SW480 (cell line): Measurements from ENCODE around the gene EPHA1.
"Not testable (repeated sequence)": the region's sequence is repeated elsewhere in the genome, so short reads cannot be mapped to it uniquely, and the experiment has no call there.

Source experiments
- DNase-seq: peaks from one replicate; pipeline ENCODE4 v3.0.0-alpha.2; 2016; ENCODE audit warnings: low spot score

The EPHA1 gene

GRCh38 chr7:143431109-143431508 is 22.5 kb upstream of the EPHA1 start:
- DNase-seq = no peak

- no peak for DNase-seq
These were observed 21.4 kb upstream of the EPHA1 start for GRCh38 chr7:143429770-143430698.

GRCh38 chr7:143426479-143427142 is 18.0 kb upstream of the EPHA1 start:
- no peak for DNase-seq

GRCh38 chr7:143424476-143424875 is 15.8 kb upstream of the EPHA1 start:
- not testable (repeated sequence) for DNase-seq

- DNase-seq = no peak
These were observed 13.4 kb upstream of the EPHA1 start for GRCh38 chr7:143422033-143422432.

GRCh38 chr7:143420624-143421023 is 12.0 kb upstream of the EPHA1 start:
- DNase-seq = not testable (repeated sequence)

GRCh38 chr7:143419880-143420279 is 11.2 kb upstream of the EPHA1 start:
- no peak for DNase-seq

GRCh38 chr7:143418681-143419458 is 10.2 kb upstream of the EPHA1 start:
- DNase-seq = no peak

- DNase-seq = no peak
These were observed 9.2 kb upstream of the EPHA1 start for GRCh38 chr7:143417734-143418383.

- peak; percentile 46 for DNase-seq
These were observed 8.0 kb upstream of the EPHA1 start for GRCh38 chr7:143416565-143417149.

- DNase-seq = no peak
These were observed 7.2 kb upstream of the EPHA1 start for GRCh38 chr7:143415742-143416397.

- not testable (repeated sequence) for DNase-seq
These were observed 6.6 kb upstream of the EPHA1 start for GRCh38 chr7:143415209-143415608.

GRCh38 chr7:143413123-143413522 is 4.5 kb upstream of the EPHA1 start:
- DNase-seq = no peak

- DNase-seq = no peak
These were observed 3.5 kb upstream of the EPHA1 start for GRCh38 chr7:143411976-143412708.

- no peak for DNase-seq
These were observed 1.9 kb upstream of the EPHA1 start for GRCh38 chr7:143410521-143411004.

GRCh38 chr7:143408252-143408685 is 387 bp downstream of the EPHA1 start:
- no peak for DNase-seq

GRCh38 chr7:143407287-143408251 is 1.1 kb downstream of the EPHA1 start:
- no peak for DNase-seq

GRCh38 chr7:143406002-143406357 is 2.7 kb downstream of the EPHA1 start:
- DNase-seq = no peak
